B cell (primary cell): ENCODE measurements around the gene QTRT2. TPM values are rescaled to one million over a fixed set of nuclear protein-coding genes. Genes with fewer than 3 reads are reported as not detected.

Experiments
- ATAC-seq: fragments of 200-7000 bp; cut with Tn5 transposase; one replicate; pipeline ENCODE4 v1.10.0; 2021; ENCODE audit warnings: low read depth, mild to moderate bottlenecking, moderate number of reproducible peaks, moderate library complexity
- CTCF ChIA-PET: fragments of 350-600 bp; sonication (Branson Sonifier 250); formaldehyde crosslinking; loops from one replicate; lab custom pipeline; 2021; ENCODE audit warnings: antibody characterized with exemption, inconsistent platforms; lab: Charles Lee
- POLR2A ChIA-PET: fragments of 350-600 bp; sonication (Branson Sonifier 250); formaldehyde crosslinking; loops from one replicate; lab custom pipeline; 2021; ENCODE audit warnings: antibody characterized with exemption; lab: Charles Lee
- DNase-seq: peaks from one replicate; pipeline ENCODE4 v3.0.0; 2013
- H2AFZ ChIP-seq: 2 replicates; pipeline ENCODE4 v1.6.1; 2012; ENCODE audit warnings: mild to moderate bottlenecking, low read depth, low read length; ENCODE audit not compliant: insufficient read depth, poor library complexity, severe bottlenecking
- H3K27ac ChIP-seq, 2 donors: 1 replicate in 1 of 2; 2 replicates in 1 of 2; pipeline ENCODE4 v1.5.1; 2012 to 2013; ENCODE audit warnings: low read length in 2 of 2, mild to moderate bottlenecking in 2 of 2, moderate library complexity in 1 of 2
- H3K27me3 ChIP-seq, 4 experiments: fragments of 200-600 bp in 1 of 4; sonication (generic) in 1 of 4; replicated peaks in 1 of 4; 1 replicate in 2 of 4; 2 replicates in 2 of 4; pipeline versions ENCODE4 v1.6.1 to v1.7.0; 2013 to 2016; ENCODE audit warnings: low read length in 3 of 4, mild to moderate bottlenecking in 2 of 4, mixed read lengths in 1 of 4, moderate library complexity in 1 of 4; ENCODE audit not compliant: insufficient read depth in 4 of 4, control insufficient read depth in 3 of 4; ENCODE audit errors: control extremely low read depth in 1 of 4
- H3K36me3 ChIP-seq, 2 experiments: replicated peaks in 1 of 2; 1 replicate in 1 of 2; 2 replicates in 1 of 2; pipeline versions ENCODE4 v1.6.1 to v1.7.1; 2013; ENCODE audit warnings: low read length in 1 of 2; ENCODE audit not compliant: insufficient read depth in 2 of 2, control insufficient read depth in 1 of 2; ENCODE audit errors: control extremely low read depth in 1 of 2, extremely low read depth in 1 of 2
- H3K4me1 ChIP-seq, 2 donors: fragments of 200-600 bp in 1 of 2; sonication (generic) in 1 of 2; 1 replicate in 1 of 2; 2 replicates in 1 of 2; pipeline versions ENCODE4 v1.5.1 to v1.6.1; 2013 to 2017; ENCODE audit warnings: low read length in 2 of 2; ENCODE audit not compliant: control insufficient read depth in 2 of 2, insufficient read depth in 2 of 2
- H3K4me2 ChIP-seq: replicated peaks from 2 replicates; pipeline ENCODE3; 2012; ENCODE audit warnings: mild to moderate bottlenecking, low read depth, low read length; ENCODE audit not compliant: poor library complexity, severe bottlenecking
- H3K4me3 ChIP-seq, 5 experiments: fragments of 200-600 bp in 1 of 5; sonication (generic) in 1 of 5; 1 replicate in 3 of 5; 2 replicates in 2 of 5; pipeline versions ENCODE4 v1.5.1 to v1.7.0; 2011 to 2016; ENCODE audit warnings: low read length in 4 of 5, mild to moderate bottlenecking in 4 of 5, low read depth in 2 of 5, control low read depth in 1 of 5, moderate library complexity in 1 of 5; ENCODE audit not compliant: insufficient read depth in 1 of 5; ENCODE audit errors: control extremely low read depth in 1 of 5, extremely low read depth in 1 of 5
- H3K79me2 ChIP-seq: fragments of 200-600 bp; sonication (generic); one replicate; pipeline ENCODE4 v1.6.0; 2016; ENCODE audit warnings: low read length; ENCODE audit not compliant: control insufficient read depth, insufficient read depth
- H3K9ac ChIP-seq: fragments of 200-600 bp; sonication (generic); 2 replicates; pipeline ENCODE4 v1.6.1; 2017; ENCODE audit warnings: mild to moderate bottlenecking, low read length, moderate library complexity
- H3K9me3 ChIP-seq, 3 donors: one replicate each; pipeline versions ENCODE4 v1.6.1 to v1.7.1; 2013; ENCODE audit warnings: low read length in 2 of 3; ENCODE audit not compliant: control insufficient read depth in 2 of 3, insufficient read depth in 1 of 3; ENCODE audit errors: control extremely low read depth in 1 of 3
- H4K20me1 ChIP-seq: 2 replicates; pipeline ENCODE4 v1.6.0; 2012; ENCODE audit warnings: mild to moderate bottlenecking, low read length; ENCODE audit not compliant: insufficient read depth, control insufficient read depth, poor library complexity, severe bottlenecking
- H3K27ac Mint-ChIP-seq: one replicate; pipeline ENCODE4 v1.8.0; 2021; ENCODE audit warnings: mixed read lengths
- H3K27me3 Mint-ChIP-seq: one replicate; pipeline ENCODE4 v1.8.0; 2021; ENCODE audit warnings: mixed read lengths
- H3K4me1 Mint-ChIP-seq: one replicate; pipeline ENCODE4 v1.8.0; 2021; ENCODE audit warnings: mixed read lengths
- H3K4me3 Mint-ChIP-seq: one replicate; pipeline ENCODE4 v1.8.0; 2021; ENCODE audit warnings: mixed read lengths
- H3K9me3 Mint-ChIP-seq: one replicate; pipeline ENCODE4 v1.8.0; 2022; ENCODE audit warnings: mixed read lengths; ENCODE audit not compliant: insufficient read depth
- EZH2 ChIP-seq: IDR thresholded peaks from 2 replicates; pipeline ENCODE4 v1.6.1; 2012; ENCODE audit warnings: borderline replicate concordance, low read depth, mild to moderate bottlenecking, moderate library complexity, low read length; ENCODE audit not compliant: insufficient read depth, poor library complexity, severe bottlenecking
- WGBS: methylation state at CpG from one replicate; pipeline ENCODE4 v1.1.5; 2013; ENCODE audit warnings: missing lambda C conversion rate; ENCODE audit not compliant: insufficient coverage; 5-methylcytosine and 5-hydroxymethylcytosine counted together
- intact Hi-C: fragments of 100-400 bp; cut with micrococcal nuclease; formaldehyde crosslinking; loops from one replicate; pipeline ENCODE4 v1.10.0; 2022
- polyA plus RNA-seq: library from polyadenylated mRNA; depleted of rRNA; stranded (reverse); fragments of >200 nt; gene quantifications from 2 replicates; pipeline ENCODE4 v1.2.3, GENCODE V29; 2012
- total RNA-seq, 2 donors: library from RNA; stranded (reverse); fragments of 120-200 nt in 1 of 2; gene quantifications; 1 replicate in 1 of 2; 2 replicates in 1 of 2; pipeline versions ENCODE4 v1.2.3 to v1.2.4, GENCODE V29; 2013 to 2022
- TF ChIP-seq, protein P1 (sequence below): fragments of 200-600 bp; IDR thresholded peaks from one replicate; pipeline ENCODE4 v1.8.0; 2022; ENCODE audit warnings: antibody characterized with exemption, mild to moderate bottlenecking

Gene QTRT2
- total and polyA plus RNA-seq, 2 donors (not counting 1 experiment from before 2014, with no cell fraction given) = 15.8 to 59.5 TPM

DNA sequence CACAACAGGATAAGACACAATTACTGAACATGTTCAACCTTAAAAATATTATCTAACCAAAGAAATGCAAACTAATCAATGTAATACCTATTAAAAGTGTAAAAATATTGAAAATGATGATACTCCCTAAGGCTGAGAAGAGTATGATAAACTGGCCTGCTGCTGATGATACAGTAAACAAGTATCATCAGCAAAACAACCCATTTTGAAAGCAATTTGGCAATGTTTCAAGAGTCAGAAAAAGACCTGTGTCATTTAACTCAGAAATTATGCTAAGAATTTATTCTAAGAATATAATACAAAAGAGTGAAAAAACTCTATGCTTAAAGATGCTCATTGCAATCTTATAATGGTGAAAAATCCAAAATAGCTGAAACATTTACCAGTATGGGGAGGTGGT lies 22.3 kb upstream of the QTRT2 start:
- Histone ChIP-seq H3K4me2 (no peak overlapping the region), H3K36me3 (peaks cover 7 to 14% of the 10 kb centered on the region in 2 experiments), H3K4me1 (no peaks in the 10 kb centered on the region), H3K4me3 (no peak overlapping the region), H4K20me1 (no peaks in the 10 kb centered on the region), H2AFZ (no peak overlapping the region), H3K9ac (no peak overlapping the region), H3K79me2 (no peaks in the 10 kb centered on the region), H3K27ac (no peak overlapping the region), H3K9me3 (no peaks in the 10 kb centered on the region), H3K27me3 (no peaks in the 10 kb centered on the region)
- Mint-ChIP-seq H3K4me1 (no peaks in the 10 kb centered on the region), H3K9me3 (no peaks in the 10 kb centered on the region), H3K4me3 (no peak overlapping the region), H3K27ac (no peak overlapping the region), H3K27me3 (no peaks in the 10 kb centered on the region)
- ATAC-seq (no peak), DNase-seq (no peak)
- intact Hi-C loops = no loop called here
- CTCF ChIA-PET = no interaction called here
- POLR2A ChIA-PET = no interaction called here
- TF ChIP-seq, protein P1, sequence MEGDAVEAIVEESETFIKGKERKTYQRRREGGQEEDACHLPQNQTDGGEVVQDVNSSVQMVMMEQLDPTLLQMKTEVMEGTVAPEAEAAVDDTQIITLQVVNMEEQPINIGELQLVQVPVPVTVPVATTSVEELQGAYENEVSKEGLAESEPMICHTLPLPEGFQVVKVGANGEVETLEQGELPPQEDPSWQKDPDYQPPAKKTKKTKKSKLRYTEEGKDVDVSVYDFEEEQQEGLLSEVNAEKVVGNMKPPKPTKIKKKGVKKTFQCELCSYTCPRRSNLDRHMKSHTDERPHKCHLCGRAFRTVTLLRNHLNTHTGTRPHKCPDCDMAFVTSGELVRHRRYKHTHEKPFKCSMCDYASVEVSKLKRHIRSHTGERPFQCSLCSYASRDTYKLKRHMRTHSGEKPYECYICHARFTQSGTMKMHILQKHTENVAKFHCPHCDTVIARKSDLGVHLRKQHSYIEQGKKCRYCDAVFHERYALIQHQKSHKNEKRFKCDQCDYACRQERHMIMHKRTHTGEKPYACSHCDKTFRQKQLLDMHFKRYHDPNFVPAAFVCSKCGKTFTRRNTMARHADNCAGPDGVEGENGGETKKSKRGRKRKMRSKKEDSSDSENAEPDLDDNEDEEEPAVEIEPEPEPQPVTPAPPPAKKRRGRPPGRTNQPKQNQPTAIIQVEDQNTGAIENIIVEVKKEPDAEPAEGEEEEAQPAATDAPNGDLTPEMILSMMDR = no peak
- no peak for TF ChIP-seq EZH2

DNA sequence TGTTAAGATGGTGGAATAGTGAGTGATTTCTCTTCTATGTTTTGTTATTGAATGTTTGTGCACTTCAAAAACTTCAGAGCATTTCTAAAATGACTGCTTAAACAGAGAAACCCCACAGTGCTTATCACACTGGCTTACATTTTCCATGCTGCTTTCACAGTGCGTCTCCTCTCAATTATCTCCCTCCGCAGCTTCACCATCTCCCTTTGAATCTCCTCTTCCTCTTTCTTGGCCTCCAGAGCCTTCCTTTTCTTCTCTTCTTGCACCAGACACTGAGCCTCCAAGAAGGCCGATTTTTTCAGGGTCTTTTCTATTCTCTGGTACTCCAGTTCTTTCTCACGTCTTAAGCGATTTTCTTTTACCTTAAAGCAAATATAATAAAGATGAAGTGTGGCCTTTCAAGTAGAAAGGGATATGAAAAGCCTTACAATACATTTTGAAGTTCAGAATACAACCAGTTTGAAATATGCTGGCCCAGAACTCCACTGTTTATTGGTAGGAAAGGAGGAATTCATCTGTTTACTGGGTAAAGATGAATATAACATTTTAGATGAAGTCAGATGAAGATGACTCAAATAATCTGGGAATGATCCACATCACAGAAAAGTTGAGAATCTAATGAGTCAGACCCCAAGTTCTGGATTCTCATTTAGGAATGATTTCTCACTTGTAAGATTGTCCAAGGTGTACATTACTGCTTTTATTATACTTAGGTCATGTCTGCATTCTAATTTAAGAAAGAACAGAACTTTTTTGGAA lies 21.6 kb upstream of the QTRT2 start:
- Histone ChIP-seq H3K4me1 (no peaks in the 10 kb centered on the region), H3K36me3 (peaks cover 7 to 14% of the 10 kb centered on the region in 2 experiments), H3K27ac (no peak overlapping the region), H3K4me3 (no peak overlapping the region), H4K20me1 (no peaks in the 10 kb centered on the region), H3K9ac (no peak overlapping the region), H3K79me2 (no peaks in the 10 kb centered on the region), H3K4me2 (no peak overlapping the region), H3K27me3 (no peaks in the 10 kb centered on the region), H2AFZ (no peak overlapping the region), H3K9me3 (no peaks in the 10 kb centered on the region)
- Mint-ChIP-seq H3K4me1 (no peaks in the 10 kb centered on the region), H3K4me3 (no peak overlapping the region), H3K9me3 (no peaks in the 10 kb centered on the region), H3K27me3 (no peaks in the 10 kb centered on the region), H3K27ac (no peak overlapping the region)
- intact Hi-C loops = no loop called here
- no peak for TF ChIP-seq EZH2
- TF ChIP-seq, protein P1 = no peak
- POLR2A ChIA-PET = no interaction called here
- WGBS = 88% methylated on average over 2 of the region's 5 CpGs
- ATAC-seq = no peak
- CTCF ChIA-PET = no interaction called here
- DNase-seq = no peak
